ENCODE results near the gene CCDC15. TPM values are rescaled to one million over a fixed set of nuclear protein-coding genes. Genes with fewer than 3 reads are reported as not detected.

Gene CCDC15
- total and polyA plus RNA-seq, 2 of the 4 experiments (the other 2 are of a cell fraction), result 1.1 to 2.0 TPM

GRCh38 chr11:125084057-125084416 is 130.0 kb downstream of the CCDC15 start:
- H2AK5ac ChIP-seq (ENCODE audit: low read depth, low read length), result peak overlapping the region; percentile 39; the same call in 1 of the 2 replicates

More at GRCh38 chr11:125084057-125084416, 130.0 kb downstream of the CCDC15 start:
- Histone ChIP-seq H3K4me2 (ENCODE audit: low read depth, low read length) (no peak overlapping the region), H2AK9ac (replicated peaks; ENCODE audit: low read depth, low read length, poor library complexity) (peak overlapping the region; percentile 40), H3K4ac (ENCODE audit: low read depth, low read length) (peak overlapping the region; percentile 18; the same call in 1 of the 2 replicates), H2BK20ac (ENCODE audit: low read depth, low read length) (no peak overlapping the region; the same call in 1 of the 2 replicates), H3K9me1 (ENCODE audit: insufficient read depth, low read length) (peaks cover 19% of the 10 kb centered on the region), H3K4me1 (ENCODE audit: control insufficient read depth, insufficient read depth, low read length) (peaks cover 11% of the 10 kb centered on the region), H2AFZ (replicated peaks; ENCODE audit: low read length, poor library complexity) (no peak overlapping the region), H4K20me1 (ENCODE audit: insufficient read depth, low read length) (no peaks in the 10 kb centered on the region), H3K23ac (ENCODE audit: low read depth, low read length) (no peak overlapping the region), H3K27me3 (ENCODE audit: control insufficient read depth, insufficient read depth, low read length) (no peaks in the 10 kb centered on the region), H3K56ac (ENCODE audit: extremely low read depth, insufficient read depth, low read length) (no peak overlapping the region), H2BK15ac (ENCODE audit: low read depth, low read length) (no peak overlapping the region; the same call in 2 of the 3 replicates), H3K18ac (ENCODE audit: low read depth, low read length) (no peak overlapping the region), H3K27ac (ENCODE audit: insufficient read depth, low read length) (no peak overlapping the region), H4K91ac (ENCODE audit: insufficient read depth, low read depth, low read length) (no peak overlapping the region), H3K79me1 (ENCODE audit: low read depth in 1 of 2, low read length in 2 of 2) (no peaks in the 10 kb centered on the region), H3K36me3 (ENCODE audit: control insufficient read depth, insufficient read depth, low read length) (no peaks in the 10 kb centered on the region), H3K14ac (replicated peaks; ENCODE audit: low read depth, low read length) (0 out of 2 replicates have a peak overlapping the region, but pooled peaks have one; percentile 15), H3K9me3 (ENCODE audit: control insufficient read depth, insufficient read depth, low read length) (no peaks in the 10 kb centered on the region), H3K9ac (ENCODE audit: low read depth, low read length) (no peak overlapping the region), H2BK120ac (ENCODE audit: low read depth, low read length) (peak overlapping the region; percentile 75), H4K8ac (ENCODE audit: low read depth in 2 of 2, low read length in 2 of 2) (no peak overlapping the region), H4K5ac (ENCODE audit: low read depth, low read length) (no peak overlapping the region), H2BK5ac (ENCODE audit: low read depth, low read length, poor library complexity, severe bottlenecking) (no peak overlapping the region), H3K4me3 (ENCODE audit: insufficient read depth, low read depth, low read length) (no peak overlapping the region)
- TF ChIP-seq CEBPB (IDR thresholded peaks at IDR 0.05; ENCODE audit: low read depth, low read length), result no peak
- no peak for TF ChIP-seq POLR2A (IDR thresholded peaks at IDR 0.05; ENCODE audit: low read depth, low read length)
- no peak for TF ChIP-seq CTCF (conservative IDR thresholded peaks at IDR 0.05; ENCODE audit: low read depth, low read length)
- TF ChIP-seq MAFK (IDR thresholded peaks at IDR 0.05; ENCODE audit: low read depth, low read length), result no peak
- no peak for TF ChIP-seq USF2 (IDR thresholded peaks at IDR 0.05; ENCODE audit: low read depth, low read length)
- no peak for TF ChIP-seq SMC3 (IDR thresholded peaks at IDR 0.05; ENCODE audit: low read depth, low read length)
- no peak for TF ChIP-seq RAD21 (IDR thresholded peaks at IDR 0.05; ENCODE audit: low read length)
- dilution Hi-C loops (cut with HindIII; ENCODE audit: low sequenced_read_pairs, unreplicated experiment), result no loop called here
- in situ Hi-C loops (cut with MboI; ENCODE audit: low sequenced_read_pairs), result no loop called here
- ChIA-PET POLR2A (ENCODE audit: unreplicated experiment) (no interaction called here), CTCF (interaction anchor here (0.6 kb wide), 1 partner anchor 40 kb away, joined by 7 read pairs; no protein-coding TSS in a partner anchor)
- DNase-seq (no peak), ATAC-seq (ENCODE audit: low read depth) (no peak)
- intact Hi-C loops (cut with micrococcal nuclease), result no loop called here
- 94% methylated on average over 9 of the region's 11 CpGs; no CpG with 5 or more reads in 1 of the 2 experiments for WGBS, 2 experiments (ENCODE audit: extremely low coverage in 2 of 2, insufficient read length in 1 of 2)
- no TSS peak for BruUV-seq (replicated peaks)

Data from IMR-90 (cell line).